GM18526 (cell line): Measurements from ENCODE around the gene MRGPRG.

ENCODE experiments used
- POLR2A ChIP-seq: IDR thresholded peaks from 3 replicates; pipeline ENCODE4 v1.6.1; 2011; ENCODE audit not compliant: insufficient read length; ENCODE audit errors: extremely low read depth

The MRGPRG gene

DNA sequence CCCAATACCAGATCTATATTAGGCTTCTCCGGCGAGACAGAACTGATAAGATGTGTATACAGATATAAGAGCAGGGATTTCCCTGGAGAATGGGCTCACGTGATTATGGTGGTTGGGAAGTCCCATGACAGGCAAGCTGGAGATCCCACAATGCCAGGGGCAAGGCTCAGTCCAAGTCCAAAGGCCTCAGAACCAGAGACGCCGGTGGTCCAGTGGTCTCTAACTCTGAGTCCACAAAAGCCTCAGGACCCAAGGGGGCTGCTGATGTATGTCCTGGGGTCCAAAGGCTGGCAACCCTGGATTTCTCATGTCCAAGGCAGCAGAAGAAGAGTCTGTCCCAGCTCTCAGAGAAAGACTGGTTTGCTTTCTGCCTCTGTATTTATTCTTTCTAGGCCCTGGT is 37.7 kb downstream of the MRGPRG start:
- TF ChIP-seq POLR2A: no peak

DNA sequence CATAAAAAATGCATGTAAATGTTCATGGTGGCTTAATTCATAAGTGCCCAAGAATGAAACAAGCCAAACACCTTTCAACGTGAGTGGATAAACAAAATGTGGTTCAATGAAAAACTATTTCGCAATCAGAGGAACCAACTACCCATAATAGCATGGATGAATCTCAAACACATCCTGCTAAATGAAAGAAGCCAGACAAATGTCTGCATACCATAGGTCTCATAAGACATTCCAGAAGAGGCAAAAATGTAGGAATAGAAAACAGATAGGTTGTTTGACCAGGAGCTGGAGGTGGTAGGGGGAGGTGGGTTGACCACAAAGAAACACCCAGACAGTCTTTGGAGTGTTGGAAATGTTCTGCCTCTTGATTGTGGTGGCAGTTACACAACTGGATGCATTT is 40.3 kb downstream of the MRGPRG start:
- no peak for TF ChIP-seq POLR2A

DNA sequence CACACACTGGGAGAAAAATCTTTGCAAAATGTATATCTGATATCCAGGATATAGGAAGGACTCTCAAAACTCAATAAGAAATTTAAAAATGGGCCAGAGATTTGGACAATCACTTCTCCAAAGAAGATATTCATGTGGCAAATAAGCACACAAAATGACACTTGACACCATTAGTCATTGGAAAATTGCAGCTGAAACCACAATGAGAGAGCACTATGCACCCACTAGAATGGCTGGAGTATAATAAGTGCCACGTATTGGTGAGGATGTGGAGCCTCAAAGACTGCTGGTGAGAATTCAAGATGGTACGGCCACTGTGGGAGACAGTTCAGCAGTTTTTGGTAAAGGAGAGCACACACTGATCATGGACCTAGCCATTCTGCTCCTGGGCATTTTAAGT is 40.7 kb downstream of the MRGPRG start:
- no peak for TF ChIP-seq POLR2A

DNA sequence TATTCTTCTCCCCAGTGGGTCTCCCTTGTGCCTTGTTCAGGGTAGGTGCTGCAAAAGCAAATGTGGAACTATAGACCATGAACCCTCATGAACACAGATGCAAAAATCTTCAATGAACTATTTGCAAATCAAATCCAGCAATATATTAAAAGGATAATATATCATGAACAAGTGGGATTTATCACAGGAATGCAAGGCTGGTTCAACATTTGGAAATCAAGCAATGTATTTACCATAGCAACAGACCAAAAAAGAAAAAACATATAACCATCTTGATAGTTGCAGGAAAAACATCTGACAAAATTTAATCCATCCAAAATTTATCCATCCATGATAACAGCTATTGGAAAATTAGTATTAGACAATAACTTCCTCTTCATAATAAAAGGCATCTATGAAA is 42.1 kb downstream of the MRGPRG start:
- TF ChIP-seq POLR2A: no peak

DNA sequence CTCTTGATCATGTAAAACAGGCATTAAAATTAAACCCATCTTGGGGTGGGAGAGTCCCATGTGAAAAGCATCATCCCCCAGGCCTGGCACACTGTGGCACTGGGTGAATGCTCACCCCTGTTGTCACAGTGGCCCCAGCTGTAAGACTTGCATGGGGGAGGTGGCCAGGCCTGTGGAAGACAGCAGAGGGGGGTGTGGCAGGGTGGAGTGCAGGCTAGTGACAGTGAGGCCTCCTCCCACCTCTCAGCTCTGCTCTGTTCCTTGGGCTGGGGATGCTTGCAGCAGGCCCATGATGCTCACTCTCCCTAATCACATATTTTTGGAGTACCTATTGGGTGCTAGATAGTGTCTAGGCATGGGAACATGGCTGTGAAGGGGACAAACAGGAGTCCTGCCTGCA is 43.4 kb downstream of the MRGPRG start:
- no peak for TF ChIP-seq POLR2A

DNA sequence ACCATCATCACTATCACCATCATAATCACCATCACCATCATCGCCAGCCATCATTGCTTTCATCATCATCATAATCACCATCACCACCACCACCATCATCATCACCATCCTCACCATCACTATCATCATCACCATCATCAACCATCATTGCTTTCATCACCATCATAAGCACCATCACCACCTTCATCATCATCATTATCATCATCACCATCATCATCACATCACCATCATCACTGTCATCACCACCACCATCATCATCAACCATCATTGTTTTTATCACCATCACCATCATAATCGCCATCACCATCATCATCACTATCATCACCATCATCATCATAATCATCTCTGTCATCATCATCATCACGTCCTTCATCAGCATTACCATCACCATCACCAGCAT is 44.2 kb downstream of the MRGPRG start:
- TF ChIP-seq POLR2A: no peak

DNA sequence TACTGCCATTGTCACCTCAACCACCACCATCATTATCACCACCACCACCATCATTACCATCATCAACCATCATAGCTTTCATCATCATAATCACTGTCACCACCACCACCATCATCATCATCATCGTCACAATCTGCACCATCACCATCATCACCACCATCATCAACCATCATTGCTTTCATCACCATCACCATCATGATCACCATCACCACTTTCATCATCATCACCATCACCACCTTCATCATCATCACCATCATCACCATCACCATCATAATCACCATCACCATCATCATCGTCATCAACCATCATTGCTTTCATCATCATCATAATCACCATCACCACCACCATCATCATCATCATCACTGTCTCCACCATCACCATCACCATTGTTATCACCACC is 44.8 kb downstream of the MRGPRG start:
- TF ChIP-seq POLR2A: no peak

DNA sequence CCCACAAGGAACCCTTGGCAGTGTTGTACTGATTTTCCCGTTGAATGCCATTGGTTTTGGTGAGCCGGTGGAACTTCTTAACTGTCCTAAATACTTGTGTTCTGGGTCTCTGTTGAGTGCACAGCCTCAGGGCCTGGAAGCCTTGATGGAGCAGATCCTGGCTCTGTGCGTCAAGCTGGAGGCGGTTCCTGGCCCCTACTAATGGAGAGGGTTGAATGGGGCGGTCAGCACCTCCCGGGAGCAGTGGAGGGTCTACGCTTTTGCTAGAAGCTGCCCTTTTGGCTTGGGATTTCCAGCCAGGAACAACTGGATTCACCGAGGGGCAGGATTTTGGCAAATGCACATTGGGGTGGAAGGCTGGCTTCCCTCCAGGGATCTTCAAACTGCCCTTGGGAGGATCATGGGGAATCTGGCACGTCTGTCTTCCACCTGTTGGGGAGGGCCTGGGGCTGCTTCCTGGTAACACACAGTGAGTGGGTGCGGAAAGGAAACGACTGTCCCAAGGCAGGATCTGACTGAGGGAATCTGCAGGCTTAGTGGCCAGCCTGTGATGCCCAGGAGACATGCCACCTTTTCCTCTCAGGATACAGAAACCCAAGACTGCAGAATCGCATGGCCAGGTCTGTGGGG is 46.6 kb downstream of the MRGPRG start:
- TF ChIP-seq POLR2A: no peak

DNA sequence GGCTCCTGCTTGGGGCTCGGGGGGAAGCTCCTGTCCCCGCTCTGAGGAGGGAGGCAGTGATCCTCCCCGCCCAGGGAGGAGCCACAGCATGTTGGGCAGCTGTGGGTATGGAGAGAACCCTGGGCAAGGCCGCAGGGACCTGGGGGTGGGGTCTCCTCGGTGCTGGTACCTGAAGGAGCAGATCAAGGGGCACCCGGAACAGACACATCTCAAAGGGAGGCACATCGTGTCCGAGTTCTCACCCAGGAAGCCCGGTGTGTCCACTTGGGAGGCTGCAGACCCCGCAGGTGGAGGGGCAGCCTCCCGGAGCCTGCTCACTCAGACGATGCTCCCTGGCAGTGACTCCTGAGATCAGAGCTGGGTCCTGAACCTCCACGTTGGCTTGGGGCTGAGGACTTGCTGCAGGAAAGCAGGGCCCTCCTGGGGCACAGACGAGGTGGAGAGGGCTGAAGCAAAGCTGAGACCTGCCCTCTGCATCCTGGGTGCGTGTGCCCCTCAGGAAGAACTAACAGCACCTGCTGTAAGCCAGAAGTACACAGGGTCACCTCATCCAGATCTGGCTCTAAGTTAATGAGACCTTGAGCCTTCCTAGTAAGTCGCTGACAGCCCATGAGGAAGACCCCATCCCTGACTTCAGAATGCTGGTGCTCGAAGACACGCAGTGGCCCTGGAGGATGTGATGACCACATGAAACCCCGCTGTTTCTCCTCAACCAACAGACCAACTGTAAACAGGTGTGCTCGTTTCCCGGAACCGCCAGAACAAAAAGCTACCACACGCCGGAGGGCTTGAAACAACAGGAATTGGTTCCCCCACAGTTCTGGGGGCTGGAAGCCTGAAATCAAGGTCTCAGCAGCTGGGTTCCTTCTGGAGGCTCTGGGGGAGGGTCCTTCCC is 47.6 kb downstream of the MRGPRG start:
- no peak for TF ChIP-seq POLR2A

DNA sequence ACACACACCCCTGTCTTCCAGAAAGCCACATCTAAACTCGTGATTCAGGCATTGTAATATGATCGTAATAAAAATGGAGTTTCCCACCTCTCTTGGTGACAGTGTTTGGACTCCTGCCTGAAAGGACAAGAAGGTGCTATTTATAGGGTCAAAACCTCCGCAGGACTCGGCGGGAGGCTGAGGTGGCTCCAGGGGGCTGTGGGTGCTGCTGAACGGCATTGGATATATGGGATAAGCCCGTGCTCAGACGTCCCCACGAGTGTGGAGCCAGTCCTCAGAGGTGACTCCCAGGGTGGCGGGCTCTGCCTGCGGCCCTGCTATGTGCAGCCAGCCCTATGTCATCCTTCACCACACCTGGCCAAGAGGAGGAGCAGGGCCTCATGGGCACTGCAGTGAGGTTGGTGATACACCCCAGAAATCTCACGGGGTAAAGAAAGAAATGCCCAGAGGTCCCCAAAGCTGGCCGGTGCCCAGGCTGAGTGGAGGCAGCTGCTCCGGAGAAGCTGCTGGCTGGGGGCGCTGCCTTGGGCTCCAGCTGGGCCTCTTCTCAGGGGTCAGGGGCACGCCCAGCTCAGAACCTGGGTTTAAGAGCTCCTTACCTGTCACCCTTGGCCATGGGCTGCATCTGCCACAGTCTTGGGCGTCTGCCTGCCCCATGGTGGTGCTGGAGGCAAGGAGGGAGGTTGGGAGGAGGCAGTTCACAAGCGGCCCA is 48.4 kb downstream of the MRGPRG start:
- TF ChIP-seq POLR2A: no peak

DNA sequence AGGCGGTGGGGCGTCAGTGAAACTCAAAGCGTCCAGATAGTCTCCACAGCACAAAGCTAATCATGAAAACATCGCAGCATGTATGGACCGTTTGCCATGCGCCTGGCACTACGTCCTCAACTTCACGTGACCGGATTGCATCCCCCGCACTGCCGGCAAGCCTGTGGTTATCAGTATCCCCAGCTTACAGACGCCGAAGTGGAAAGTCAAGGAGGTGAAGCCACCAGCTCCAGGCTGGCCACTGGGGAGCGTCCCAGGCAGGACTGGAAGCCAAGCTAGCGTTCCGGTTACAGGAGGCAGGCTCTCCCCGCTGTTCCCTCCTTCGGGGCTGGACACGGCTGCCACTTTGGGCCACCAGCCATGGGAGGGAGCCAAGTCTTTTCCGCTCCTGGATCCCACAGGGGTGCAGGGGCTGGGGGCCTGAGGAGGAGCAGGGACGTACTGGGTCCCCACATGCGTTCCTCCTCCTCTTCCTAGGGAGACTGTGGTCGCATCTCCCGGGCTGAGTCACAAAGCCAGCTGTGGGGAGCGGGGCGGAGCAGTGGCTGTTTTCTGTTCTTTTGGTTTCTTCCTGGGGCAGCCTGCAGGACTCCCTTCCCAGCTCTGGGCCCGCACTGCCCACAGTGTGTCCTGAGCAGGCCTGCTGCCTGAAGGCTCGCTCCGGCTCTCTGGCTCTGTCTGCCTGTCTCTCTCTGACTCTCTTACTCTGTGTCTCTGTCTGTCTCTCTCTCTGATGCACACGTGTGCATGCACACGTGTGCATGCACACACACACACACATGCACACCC is 49.2 kb downstream of the MRGPRG start:
- no peak for TF ChIP-seq POLR2A
